Stomach (tissue), 9 donors: ENCODE data around the gene PTPA. TPM values are rescaled to one million over a fixed set of nuclear protein-coding genes. Genes with fewer than 3 reads are reported as not detected.

Experiments
- DNase-seq, 2 donors: peaks; one replicate each; pipeline versions ENCODE4 v3.0.0 to v3.0.0-alpha.2; 2013 to 2019
- H3K27ac ChIP-seq, 5 donors: fragments of 200-600 bp in 4 of 5; sonication (generic) in 4 of 5; one replicate each; pipeline ENCODE4 v1.5.1; 2013 to 2019; ENCODE audit warnings: mild to moderate bottlenecking in 1 of 5, moderate library complexity in 1 of 5
- H3K27me3 ChIP-seq, 3 donors: fragments of 200-600 bp; sonication (generic); one replicate each; pipeline ENCODE4 v1.5.1; 2017 to 2019; ENCODE audit warnings: mixed run types in 1 of 3
- H3K36me3 ChIP-seq, 4 donors: fragments of 200-600 bp; sonication (generic); 1 replicate in 3 of 4; 2 replicates in 1 of 4; pipeline ENCODE4 v1.5.1; 2016 to 2019
- H3K4me1 ChIP-seq, 4 donors: fragments of 200-600 bp; sonication (generic); one replicate each; pipeline ENCODE4 v1.5.1; 2016 to 2019
- H3K4me3 ChIP-seq, 4 donors: fragments of 200-600 bp; sonication (generic) in 3 of 4; one replicate each; pipeline ENCODE4 v1.5.1; 2016 to 2019; ENCODE audit warnings: mild to moderate bottlenecking in 1 of 4
- H3K9me3 ChIP-seq, 4 donors: fragments of 200-600 bp; sonication (generic); one replicate each; pipeline ENCODE4 v1.5.1; 2016 to 2019
- EP300 ChIP-seq: sonication (generic); formaldehyde crosslinking; IDR thresholded peaks from one replicate; pipeline ENCODE4 v1.6.1; 2017; ENCODE audit warnings: antibody characterized with exemption
- POLR2A ChIP-seq, 4 donors: fragments of 450-650 bp; IDR thresholded peaks; one replicate each; pipeline ENCODE4 v1.6.1; 2016; ENCODE audit warnings: antibody characterized with exemption in 4 of 4, control low read depth in 2 of 4, mild to moderate bottlenecking in 1 of 4, moderate library complexity in 1 of 4
- POLR2AphosphoS5 ChIP-seq, 3 donors: sonication (generic); formaldehyde crosslinking; IDR thresholded peaks; one replicate each; pipeline ENCODE4 v1.6.1; 2016; ENCODE audit warnings: antibody characterized with exemption in 3 of 3
- WGBS, 5 donors: extraction: QIAGEN DNeasy Blood & Tissue Kit in 3 of 5; methylation state at CpG; one replicate each; pipeline versions ENCODE4 v1.1.5 to v1.1.7; 2013 to 2018; 5-methylcytosine and 5-hydroxymethylcytosine counted together
- intact Hi-C: fragments of 100-400 bp; cut with DNase I; formaldehyde crosslinking; loops from one replicate; pipeline ENCODE4 v1.15.1; 2023; ENCODE audit warnings: low total_unique reads
- polyA plus RNA-seq, 3 donors: library from polyadenylated mRNA; stranded (reverse); fragments of 200-250 nt; gene quantifications; one replicate each; pipeline ENCODE4 v1.2.3, GENCODE V29; 2013
- total RNA-seq, 5 donors: library from RNA; depleted of rRNA; stranded (reverse); fragments of >200 nt; gene quantifications; one replicate each; pipeline versions ENCODE4 v1.1.0 to v1.2.3, GENCODE V29; 2014 to 2016
- TF ChIP-seq, protein P1 (sequence below), 7 experiments: fragments of 450-650 bp in 4 of 7; fragments of 200-600 bp in 3 of 7; sonication (generic) in 3 of 7; IDR thresholded peaks; one replicate each; pipeline ENCODE4 v1.5.1; 2016 to 2019; ENCODE audit warnings: antibody characterized with exemption in 7 of 7, control low read depth in 2 of 7, mild to moderate bottlenecking in 1 of 7
- donor health status: healthy with polysubstance abuse.
- donor health status: Bipolar disorder and iron deficiency.
- donor health status: healthy.

PTPA gene
- total and polyA plus RNA-seq, 8 donors = 12.3 to 118 (median 73.6) TPM

GRCh38 chr9:129094387-129095169 lies 16.6 kb upstream of the PTPA start:
- no peak overlapping the region for H3K4me3 ChIP-seq
- no peaks in the 10 kb centered on the region for H3K9me3 ChIP-seq
- DNase-seq = no peak
- no peak overlapping the region for H3K27ac ChIP-seq
- H3K27me3 ChIP-seq = no peaks in the 10 kb centered on the region
- peaks cover 26 to 59% (median 56%) of the 10 kb centered on the region in 4 donors for H3K36me3 ChIP-seq
- H3K4me1 ChIP-seq = no peaks in the 10 kb centered on the region
- no peak for TF ChIP-seq EP300
- TF ChIP-seq POLR2AphosphoS5 (IDR thresholded peaks at IDR 0.05) = no peak
- TF ChIP-seq POLR2A (IDR thresholded peaks at IDR 0.05) = no peak
- TF ChIP-seq, protein P1, sequence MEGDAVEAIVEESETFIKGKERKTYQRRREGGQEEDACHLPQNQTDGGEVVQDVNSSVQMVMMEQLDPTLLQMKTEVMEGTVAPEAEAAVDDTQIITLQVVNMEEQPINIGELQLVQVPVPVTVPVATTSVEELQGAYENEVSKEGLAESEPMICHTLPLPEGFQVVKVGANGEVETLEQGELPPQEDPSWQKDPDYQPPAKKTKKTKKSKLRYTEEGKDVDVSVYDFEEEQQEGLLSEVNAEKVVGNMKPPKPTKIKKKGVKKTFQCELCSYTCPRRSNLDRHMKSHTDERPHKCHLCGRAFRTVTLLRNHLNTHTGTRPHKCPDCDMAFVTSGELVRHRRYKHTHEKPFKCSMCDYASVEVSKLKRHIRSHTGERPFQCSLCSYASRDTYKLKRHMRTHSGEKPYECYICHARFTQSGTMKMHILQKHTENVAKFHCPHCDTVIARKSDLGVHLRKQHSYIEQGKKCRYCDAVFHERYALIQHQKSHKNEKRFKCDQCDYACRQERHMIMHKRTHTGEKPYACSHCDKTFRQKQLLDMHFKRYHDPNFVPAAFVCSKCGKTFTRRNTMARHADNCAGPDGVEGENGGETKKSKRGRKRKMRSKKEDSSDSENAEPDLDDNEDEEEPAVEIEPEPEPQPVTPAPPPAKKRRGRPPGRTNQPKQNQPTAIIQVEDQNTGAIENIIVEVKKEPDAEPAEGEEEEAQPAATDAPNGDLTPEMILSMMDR (IDR thresholded peaks at IDR 0.05) = no peak
- intact Hi-C loops = no loop called here
- 79 to 94% (median 92%) methylated on average over 7 to 13 of the region's 13 CpGs for WGBS, 5 donors

GRCh38 chr9:129095170-129095667 lies 16.0 kb upstream of the PTPA start:
- no peak for DNase-seq
- Histone ChIP-seq H3K4me1 (no peaks in the 10 kb centered on the region), H3K36me3 (peaks cover 24 to 59% (median 56%) of the 10 kb centered on the region in 4 donors)

GRCh38 chr9:129095908-129096307 lies 15.3 kb upstream of the PTPA start:
- 91 to 96% (median 93%) methylated on average over 9 to 12 of the region's 12 CpGs for WGBS, 5 donors
- no peak for DNase-seq
- H3K4me1 ChIP-seq = no peaks in the 10 kb centered on the region
- intact Hi-C loops = no loop called here
- no peak overlapping the region for H3K4me3 ChIP-seq
- H3K9me3 ChIP-seq = no peaks in the 10 kb centered on the region
- H3K27me3 ChIP-seq = no peaks in the 10 kb centered on the region
- TF ChIP-seq EP300 = no peak
- no peak for TF ChIP-seq POLR2A (IDR thresholded peaks at IDR 0.05)
- TF ChIP-seq, protein P1 (IDR thresholded peaks at IDR 0.05) = no peak
- no peak for TF ChIP-seq POLR2AphosphoS5 (IDR thresholded peaks at IDR 0.05)
- H3K27ac ChIP-seq = no peak overlapping the region
- H3K36me3 ChIP-seq = peaks cover 24 to 57% (median 54%) of the 10 kb centered on the region in 4 donors

More at GRCh38 chr9:129095170-129095667, 16.0 kb upstream of the PTPA start:
- no peak for TF ChIP-seq EP300
- no peak for TF ChIP-seq POLR2A (IDR thresholded peaks at IDR 0.05)
- TF ChIP-seq, protein P1 (IDR thresholded peaks at IDR 0.05) = no peak
- no peak for TF ChIP-seq POLR2AphosphoS5 (IDR thresholded peaks at IDR 0.05)
- Histone ChIP-seq H3K9me3 (no peaks in the 10 kb centered on the region), H3K27ac (no peak overlapping the region), H3K4me3 (no peak overlapping the region), H3K27me3 (no peaks in the 10 kb centered on the region)
- WGBS, 5 donors = 92 to 97% (median 93%) methylated on average over 19 to 21 of the region's 21 CpGs
- intact Hi-C loops = no loop called here

GRCh38 chr9:129097671-129098306 lies 13.4 kb upstream of the PTPA start:
- Histone ChIP-seq H3K27ac (no peak overlapping the region), H3K27me3 (no peaks in the 10 kb centered on the region), H3K9me3 (no peaks in the 10 kb centered on the region), H3K4me3 (no peak overlapping the region), H3K36me3 (peaks cover 24 to 74% (median 66%) of the 10 kb centered on the region in 4 donors), H3K4me1 (peaks cover 0 to 3% (median 0%) of the 10 kb centered on the region in 4 donors)
- no peak for DNase-seq
- intact Hi-C loops = no loop called here
- TF ChIP-seq EP300 (no peak), POLR2A (IDR thresholded peaks at IDR 0.05) (no peak), POLR2AphosphoS5 (IDR thresholded peaks at IDR 0.05) (no peak)
- TF ChIP-seq, protein P1 (IDR thresholded peaks at IDR 0.05) = no peak
- 91 to 95% (median 92%) methylated on average over 6 to 16 of the region's 16 CpGs for WGBS, 5 donors
